ENCODE results near the gene CHRNA9.

The CHRNA9 gene

GRCh38 chr4:40317916-40318658 is 17.0 kb upstream of the CHRNA9 start:
- in situ Hi-C loops (cut with MboI; ENCODE audit: low sequenced_read_pairs, unreplicated experiment), result loop anchor here (10.0 to 25.0 kb wide), 2 partner anchors 106 to 397 kb away; no protein-coding TSS in a partner anchor
- no peak for TF ChIP-seq CTCF (IDR thresholded peaks at IDR 0.05; ENCODE audit: borderline replicate concordance, control extremely low read depth, extremely low read depth, insufficient read depth, missing control alignments)
- no peak for DNase-seq (ENCODE audit: low spot score)

DNA sequence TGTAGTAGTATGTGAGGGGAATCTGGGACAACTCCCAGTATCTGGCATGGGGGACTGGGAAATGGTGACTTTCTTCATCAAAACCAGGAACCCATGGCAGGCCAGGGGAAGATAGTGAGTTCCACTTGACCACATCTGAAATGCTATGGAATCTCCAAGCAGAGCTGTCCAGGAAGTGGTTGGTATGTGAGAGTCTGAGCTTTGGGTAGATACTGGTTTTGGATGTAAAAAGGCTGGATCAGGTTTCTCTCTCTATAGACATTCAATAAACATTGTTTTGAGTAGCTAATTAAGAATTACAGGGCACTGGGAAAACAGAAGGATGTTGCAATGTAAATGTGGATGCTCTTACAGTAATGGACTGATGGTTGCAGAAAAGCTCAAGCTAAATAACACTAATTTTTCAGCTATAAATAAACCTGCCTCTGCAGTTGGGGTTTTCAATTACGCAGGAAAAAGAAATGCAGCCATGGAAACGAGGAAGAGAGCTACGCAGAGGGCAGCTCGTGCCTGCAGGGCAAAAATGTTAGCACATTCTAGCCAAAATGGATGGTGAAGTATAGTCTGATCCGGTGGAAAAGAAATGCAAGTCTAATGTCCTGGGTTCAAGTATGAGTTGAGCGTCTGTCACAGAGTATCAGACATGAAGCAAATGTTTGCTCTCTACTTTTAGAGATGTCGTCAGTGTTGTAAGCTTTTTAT is 13.4 kb upstream of the CHRNA9 start:
- TF ChIP-seq CTCF (IDR thresholded peaks at IDR 0.05; ENCODE audit: borderline replicate concordance, control extremely low read depth, extremely low read depth, insufficient read depth, missing control alignments), result no peak
- no peak for DNase-seq (ENCODE audit: low spot score)
- in situ Hi-C loops (cut with MboI; ENCODE audit: low sequenced_read_pairs, unreplicated experiment), result loop anchor here (25.0 kb wide), 1 partner anchor 109 kb away; no protein-coding TSS in a partner anchor

DNA sequence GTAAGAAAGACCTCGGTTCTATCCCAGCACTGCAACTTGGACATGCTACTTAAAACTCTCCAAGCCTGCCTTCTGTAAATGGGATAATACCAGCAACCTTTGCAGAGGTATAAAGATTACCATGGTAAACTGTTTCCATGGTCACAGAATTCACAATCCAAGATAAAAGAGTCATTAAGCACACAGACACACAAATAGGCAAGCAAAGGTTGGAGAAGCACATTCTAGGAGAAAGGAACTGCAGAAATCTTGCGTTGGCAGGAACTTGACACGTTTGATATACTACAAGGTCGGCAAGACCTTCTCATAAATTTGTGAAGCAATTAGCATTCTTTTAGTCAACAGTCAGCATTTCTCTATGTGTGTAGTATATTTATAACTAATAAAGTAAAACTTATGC is 12.3 kb upstream of the CHRNA9 start:
- in situ Hi-C loops (cut with MboI; ENCODE audit: low sequenced_read_pairs, unreplicated experiment), result loop anchor here (25.0 kb wide), 1 partner anchor 111 kb away; no protein-coding TSS in a partner anchor
- TF ChIP-seq CTCF (IDR thresholded peaks at IDR 0.05; ENCODE audit: borderline replicate concordance, control extremely low read depth, extremely low read depth, insufficient read depth, missing control alignments), result no peak

GRCh38 chr4:40323866-40324265 is 11.3 kb upstream of the CHRNA9 start:
- in situ Hi-C loops (cut with MboI; ENCODE audit: low sequenced_read_pairs, unreplicated experiment), result loop anchor here (25.0 kb wide), 1 partner anchor 112 kb away; no protein-coding TSS in a partner anchor
- no peak for TF ChIP-seq CTCF (IDR thresholded peaks at IDR 0.05; ENCODE audit: borderline replicate concordance, control extremely low read depth, extremely low read depth, insufficient read depth, missing control alignments)
- DNase-seq (ENCODE audit: low spot score), result peak; percentile 29

More for the DNA sequence above, 12.3 kb upstream of the CHRNA9 start:
- no peak for DNase-seq (ENCODE audit: low spot score)

GRCh38 chr4:40325406-40326019 is 9.6 kb upstream of the CHRNA9 start:
- TF ChIP-seq CTCF (IDR thresholded peaks at IDR 0.05; ENCODE audit: borderline replicate concordance, control extremely low read depth, extremely low read depth, insufficient read depth, missing control alignments), result peak; percentile 59
- in situ Hi-C loops (cut with MboI; ENCODE audit: low sequenced_read_pairs, unreplicated experiment), result no loop called here
- peak; percentile 83 for DNase-seq (ENCODE audit: low spot score)

GRCh38 chr4:40327340-40327739 is 7.8 kb upstream of the CHRNA9 start:
- in situ Hi-C loops (cut with MboI; ENCODE audit: low sequenced_read_pairs, unreplicated experiment), result no loop called here
- TF ChIP-seq CTCF (IDR thresholded peaks at IDR 0.05; ENCODE audit: borderline replicate concordance, control extremely low read depth, extremely low read depth, insufficient read depth, missing control alignments), result no peak
- DNase-seq (ENCODE audit: low spot score), result no peak
